Vagina (tissue), 2 donors: ENCODE data around the gene HNRNPLL. TPM values are rescaled to one million over a fixed set of nuclear protein-coding genes. Genes with fewer than 3 reads are reported as not detected.
"Not testable (repeated sequence)": the region's sequence is repeated elsewhere in the genome, so short reads cannot be mapped to it uniquely, and the experiment has no call there.

Source experiments
- DNase-seq, 2 donors: peaks; one replicate each; pipeline ENCODE4 v3.0.0-alpha.2; 2017; ENCODE audit errors: extremely low spot score in 2 of 2
- H3K27ac ChIP-seq: fragments of 200-600 bp; sonication (generic); one replicate; pipeline ENCODE4 v1.5.1; 2019
- H3K27me3 ChIP-seq: fragments of 200-600 bp; sonication (generic); one replicate; pipeline ENCODE4 v1.5.1; 2019
- H3K36me3 ChIP-seq, 2 donors: fragments of 200-600 bp; sonication (generic); one replicate each; pipeline ENCODE4 v1.5.1; 2017 to 2019
- H3K4me1 ChIP-seq: fragments of 200-600 bp; sonication (generic); one replicate; pipeline ENCODE4 v1.5.1; 2019
- H3K4me3 ChIP-seq, 2 donors: fragments of 200-600 bp; sonication (generic); 1 replicate in 1 of 2; 2 replicates in 1 of 2; pipeline ENCODE4 v1.5.1; 2016 to 2019
- H3K9me3 ChIP-seq: fragments of 200-600 bp; sonication (generic); one replicate; pipeline ENCODE4 v1.5.1; 2019
- CTCF ChIP-seq, 3 experiments: fragments of 450-650 bp in 2 of 3; fragments of 200-600 bp in 1 of 3; sonication (generic) in 1 of 3; IDR thresholded peaks; one replicate each; pipeline ENCODE4 v1.5.1; 2017 to 2019; ENCODE audit warnings: antibody characterized with exemption in 3 of 3, mild to moderate bottlenecking in 2 of 3, moderate library complexity in 2 of 3
- POLR2A ChIP-seq, 2 donors: fragments of 450-650 bp; IDR thresholded peaks; one replicate each; pipeline ENCODE4 v1.6.1; 2017; ENCODE audit warnings: antibody characterized with exemption in 2 of 2, mild to moderate bottlenecking in 2 of 2, moderate library complexity in 2 of 2
- POLR2AphosphoS5 ChIP-seq, 2 donors: sonication (generic); formaldehyde crosslinking; IDR thresholded peaks; one replicate each; pipeline ENCODE4 v1.9.0; 2017; ENCODE audit warnings: antibody characterized with exemption in 2 of 2, mild to moderate bottlenecking in 2 of 2, low read depth in 1 of 2; ENCODE audit not compliant: insufficient read depth in 1 of 2
- intact Hi-C: fragments of 100-400 bp; cut with DNase I; formaldehyde crosslinking; loops from one replicate; pipeline ENCODE4 v1.15.1; 2023
- total RNA-seq: library from RNA; depleted of rRNA; stranded (reverse); fragments of >200 nt; gene quantifications from one replicate; pipeline ENCODE4 v1.2.3, GENCODE V29; 2016

Gene HNRNPLL
- 33.9 TPM for total RNA-seq

DNA sequence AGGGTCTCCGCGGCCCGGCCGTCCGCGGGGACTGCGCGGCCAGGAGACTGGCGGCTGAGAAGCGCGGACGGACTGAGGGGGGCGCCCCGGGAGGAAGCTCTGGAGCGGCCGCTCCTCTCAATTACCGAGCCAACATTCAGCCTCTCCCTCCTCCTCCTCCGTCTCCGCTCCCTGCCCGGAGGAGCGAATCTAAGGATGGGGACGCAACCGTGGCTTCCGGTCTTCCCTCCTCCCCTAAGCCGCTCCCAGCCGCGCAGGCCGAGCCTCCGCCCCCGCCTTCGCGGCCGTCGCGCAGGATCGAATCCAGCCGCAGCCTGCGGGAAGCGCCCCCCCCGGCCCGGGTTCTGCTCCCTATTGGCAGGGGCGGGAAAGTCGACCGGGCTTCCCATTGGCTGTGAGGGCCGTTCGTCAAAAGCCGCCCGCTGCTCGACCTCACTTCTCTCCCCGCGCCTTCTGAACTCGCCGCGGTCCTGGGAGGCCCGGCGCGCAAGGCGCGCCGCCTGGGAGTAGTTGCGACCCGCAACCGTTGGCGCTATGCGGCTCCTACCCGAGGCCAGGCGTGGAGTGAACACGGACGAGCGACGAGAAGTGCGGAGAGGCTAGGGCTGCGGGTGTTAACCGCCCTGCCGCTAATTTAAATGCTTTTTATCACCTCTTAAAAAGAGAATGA lies at the start of gene HNRNPLL:
Gene HNRNPLL (minus strand): TSS at position 197 of the 670 bp plus-strand sequence. CDS start 302 bp downstream, outside the sequence.
- intact Hi-C loops, result no loop called here
- Histone ChIP-seq H3K4me1 (peaks cover 36% of the 10 kb centered on the region), H3K9me3 (no peaks in the 10 kb centered on the region), H3K27ac (peak within 1 kb of the TSS; percentile 98), H3K27me3 (no peaks in the 10 kb centered on the region), H3K36me3 (no peaks in the 10 kb centered on the region), H3K4me3 (peak within 1 kb of the TSS; percentile 87 to 96)
- TF ChIP-seq CTCF (IDR thresholded peaks at IDR 0.05) (no peak), POLR2AphosphoS5 (IDR thresholded peaks at IDR 0.05; ENCODE audit: insufficient read depth in 1 of 2, low read depth in 1 of 2) (peak; percentile 78 to 98), POLR2A (IDR thresholded peaks at IDR 0.05) (peak in 1 of 2 donors; percentile 96)
- DNase-seq, result peak; percentile 97 to 98

DNA sequence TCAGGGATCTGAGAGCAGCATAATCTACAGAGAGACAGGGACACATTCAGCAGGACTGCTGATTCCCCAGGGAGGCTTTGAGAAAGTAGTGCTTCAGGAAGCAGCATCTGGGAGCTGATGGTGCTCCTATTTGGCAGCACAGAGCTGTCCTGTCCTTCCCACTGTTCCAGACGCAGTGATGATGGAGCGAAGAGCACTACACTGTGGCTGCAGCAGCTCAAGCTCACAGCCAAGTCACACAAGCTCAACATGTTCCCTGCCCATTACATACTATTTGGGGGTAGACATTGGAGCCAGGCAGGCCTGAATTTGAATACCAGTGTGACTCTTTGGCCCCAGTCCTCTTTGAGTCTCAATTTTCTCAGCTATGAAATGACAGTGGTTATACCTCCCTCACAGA lies 48.0 kb upstream of the HNRNPLL start:
- Histone ChIP-seq H3K4me1 (no peaks in the 10 kb centered on the region), H3K4me3 (no peak overlapping the region), H3K9me3 (no peaks in the 10 kb centered on the region), H3K27ac (no peak overlapping the region), H3K36me3 (no peaks in the 10 kb centered on the region), H3K27me3 (no peaks in the 10 kb centered on the region)
- TF ChIP-seq CTCF (IDR thresholded peaks at IDR 0.05) (no peak), POLR2AphosphoS5 (IDR thresholded peaks at IDR 0.05; ENCODE audit: insufficient read depth in 1 of 2, low read depth in 1 of 2) (no peak), POLR2A (IDR thresholded peaks at IDR 0.05) (no peak)
- no peak for DNase-seq
- intact Hi-C loops, result no loop called here

DNA sequence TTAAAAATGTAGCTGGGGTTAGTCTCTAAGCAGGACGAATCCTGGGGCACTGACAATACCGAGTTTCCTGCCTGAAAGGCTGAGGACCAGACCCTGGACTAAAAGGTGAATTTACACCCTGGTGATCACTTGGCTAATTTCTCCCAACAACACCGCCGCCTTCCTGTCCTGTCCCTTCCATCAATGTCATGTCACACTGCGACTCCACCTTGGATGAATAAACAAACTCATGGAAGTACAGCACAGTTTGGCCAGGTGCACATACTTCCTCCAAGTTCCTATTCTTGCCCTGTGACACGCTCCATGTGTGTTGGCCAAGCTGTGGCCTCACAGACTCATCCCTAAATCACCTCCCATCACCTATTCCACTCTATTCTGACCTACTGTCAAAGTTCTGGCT lies 47.3 kb upstream of the HNRNPLL start:
- TF ChIP-seq POLR2AphosphoS5 (IDR thresholded peaks at IDR 0.05; ENCODE audit: insufficient read depth in 1 of 2, low read depth in 1 of 2) (no peak), POLR2A (IDR thresholded peaks at IDR 0.05) (no peak), CTCF (IDR thresholded peaks at IDR 0.05) (no peak)
- H3K27me3 ChIP-seq, result no peaks in the 10 kb centered on the region
- no peak for DNase-seq
- H3K4me1 ChIP-seq, result no peaks in the 10 kb centered on the region
- H3K27ac ChIP-seq, result no peak overlapping the region
- intact Hi-C loops, result no loop called here
- no peaks in the 10 kb centered on the region for H3K36me3 ChIP-seq
- H3K4me3 ChIP-seq, result no peak overlapping the region
- no peaks in the 10 kb centered on the region for H3K9me3 ChIP-seq

DNA sequence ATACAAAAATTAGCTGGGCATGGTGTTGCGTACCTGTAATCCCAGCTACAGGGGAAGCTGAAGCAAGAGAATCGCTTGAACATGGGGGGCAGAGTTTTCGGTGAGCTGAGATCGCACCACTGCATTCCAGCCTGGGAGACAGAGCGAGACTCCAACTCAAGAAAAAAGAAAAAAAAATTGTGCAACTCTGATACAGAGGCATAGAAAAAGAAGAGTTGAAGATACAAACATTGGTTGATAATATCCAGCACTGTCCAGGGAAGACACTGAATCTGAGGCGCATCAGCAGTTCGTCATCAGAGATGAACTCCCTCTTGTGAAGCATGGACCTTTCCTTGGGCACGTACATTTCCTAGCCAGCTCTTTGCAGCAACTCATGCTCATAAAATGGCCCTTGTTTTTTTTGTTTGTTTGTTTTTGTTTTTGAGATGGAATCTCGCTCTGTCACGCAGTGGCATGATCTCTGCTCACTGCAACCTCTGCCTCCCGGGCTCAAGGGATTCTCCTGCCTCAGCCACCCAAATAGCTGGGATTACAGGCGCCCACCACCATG lies 46.5 kb upstream of the HNRNPLL start:
- TF ChIP-seq POLR2A (IDR thresholded peaks at IDR 0.05) (no peak), CTCF (IDR thresholded peaks at IDR 0.05) (no peak), POLR2AphosphoS5 (IDR thresholded peaks at IDR 0.05; ENCODE audit: insufficient read depth in 1 of 2, low read depth in 1 of 2) (no peak)
- Histone ChIP-seq H3K36me3 (no peaks in the 10 kb centered on the region), H3K9me3 (no peaks in the 10 kb centered on the region), H3K27me3 (no peaks in the 10 kb centered on the region), H3K4me1 (no peaks in the 10 kb centered on the region), H3K27ac (no peak overlapping the region), H3K4me3 (no peak overlapping the region)
- DNase-seq, result no peak
- intact Hi-C loops, result no loop called here

DNA sequence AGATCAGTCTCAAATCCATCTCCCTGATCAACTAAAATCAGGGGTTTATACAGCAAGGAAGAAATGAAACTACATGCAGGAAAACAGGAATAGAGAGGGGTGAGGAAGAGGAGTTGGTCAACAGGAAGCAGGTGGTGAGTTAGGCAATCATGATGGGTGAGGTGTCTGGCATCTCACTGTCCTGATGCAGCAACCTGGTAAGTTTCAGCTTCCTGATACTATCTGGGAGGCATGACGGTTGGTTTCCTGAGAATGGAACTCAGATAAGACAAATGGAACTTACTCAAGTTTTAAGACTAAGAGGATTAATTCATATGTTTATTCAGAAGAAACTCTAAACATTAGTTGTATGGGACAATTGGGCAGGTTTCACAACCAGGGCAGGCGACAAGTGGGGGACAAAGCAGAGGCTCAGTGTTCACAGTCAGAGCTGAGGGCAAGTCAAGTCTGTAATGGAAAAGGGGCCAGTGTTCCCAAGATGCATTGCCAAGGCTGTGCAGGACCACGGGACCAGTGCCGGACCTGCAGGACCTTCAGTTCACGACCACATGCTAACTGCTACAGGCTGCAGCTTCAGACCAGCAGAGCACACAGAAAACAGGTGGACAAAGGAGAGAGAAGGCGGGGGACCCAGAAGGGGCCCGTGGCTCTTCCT lies 45.5 kb upstream of the HNRNPLL start:
- H3K9me3 ChIP-seq, result no peaks in the 10 kb centered on the region
- intact Hi-C loops, result no loop called here
- H3K27me3 ChIP-seq, result no peaks in the 10 kb centered on the region
- H3K36me3 ChIP-seq, result no peaks in the 10 kb centered on the region
- no peak for DNase-seq
- no peak overlapping the region for H3K27ac ChIP-seq
- no peaks in the 10 kb centered on the region for H3K4me1 ChIP-seq
- TF ChIP-seq POLR2AphosphoS5 (IDR thresholded peaks at IDR 0.05; ENCODE audit: insufficient read depth in 1 of 2, low read depth in 1 of 2) (no peak), CTCF (IDR thresholded peaks at IDR 0.05) (no peak), POLR2A (IDR thresholded peaks at IDR 0.05) (no peak)
- no peak overlapping the region for H3K4me3 ChIP-seq

DNA sequence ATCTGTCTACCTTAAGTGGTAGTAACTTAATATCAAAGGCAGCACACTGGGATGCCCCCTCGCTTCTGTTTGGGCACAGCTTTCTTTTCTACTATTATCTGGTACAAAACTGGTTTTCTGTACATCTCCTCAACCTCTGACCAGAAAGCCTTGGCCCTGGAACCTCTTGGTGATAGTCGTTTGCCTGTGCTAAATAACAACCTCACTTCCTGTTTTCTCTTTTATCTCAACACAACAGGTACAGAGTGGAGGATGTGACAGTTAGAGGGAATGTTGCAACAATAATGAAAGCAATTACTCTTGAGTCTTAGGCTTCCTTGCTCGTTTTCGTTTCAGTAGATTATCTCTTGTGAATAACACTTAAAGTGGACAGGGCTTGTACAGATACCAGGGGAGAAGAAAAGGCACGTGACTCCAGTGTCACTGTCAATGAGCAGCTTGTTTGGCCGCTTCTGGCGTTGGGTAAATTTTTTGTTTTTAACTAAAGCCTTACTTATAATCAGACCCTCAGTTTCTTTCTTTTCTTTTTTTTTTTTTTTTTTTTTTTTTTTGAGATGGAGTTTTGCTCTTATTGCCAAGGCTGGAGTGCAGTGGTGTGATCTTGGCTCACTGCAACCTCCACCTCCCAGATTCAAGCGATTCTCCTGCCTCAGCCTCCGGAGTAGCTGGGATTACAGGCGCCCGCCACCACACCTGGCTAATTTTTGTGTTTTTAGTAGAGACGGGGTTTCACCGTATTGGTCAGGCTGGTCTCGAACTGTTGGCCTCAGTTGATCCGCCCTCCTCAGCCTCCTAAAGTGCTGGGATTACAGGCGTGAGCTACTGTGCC lies 41.2 kb upstream of the HNRNPLL start:
- H3K27me3 ChIP-seq, intact Hi-C loops, DNase-seq, H3K36me3 ChIP-seq, H3K27ac ChIP-seq, H3K4me1 ChIP-seq, H3K9me3 ChIP-seq, H3K4me3 ChIP-seq: not testable (repeated sequence)
